ENCODE results near the gene APOE. TPM values are rescaled to one million over a fixed set of nuclear protein-coding genes. Genes with fewer than 3 reads are reported as not detected.
"Not testable (repeated sequence)": the region's sequence is repeated elsewhere in the genome, so short reads cannot be mapped to it uniquely, and the experiment has no call there.

The APOE gene
- total RNA-seq, 1 experiment from 2014 or later = 6.5 TPM

GRCh38 chr19:44893332-44894051, 12.1 kb upstream of the APOE start:
- no peak for DNase-seq
- Histone ChIP-seq H3K9me3 (replicated peaks) (no peaks in the 10 kb centered on the region), H3K27me3 (no peaks in the 10 kb centered on the region), H3K27ac (no peak overlapping the region), H3K4me3 (no peak overlapping the region), H3K36me3 (peaks cover 50% of the 10 kb centered on the region), H3K4me1 (no peaks in the 10 kb centered on the region)

GRCh38 chr19:44894052-44894400, 11.6 kb upstream of the APOE start:
- H3K4me3 ChIP-seq = no peak overlapping the region
- no peak for DNase-seq
- no peak overlapping the region for H3K27ac ChIP-seq
- no peaks in the 10 kb centered on the region for H3K27me3 ChIP-seq
- H3K4me1 ChIP-seq = no peaks in the 10 kb centered on the region
- no peaks in the 10 kb centered on the region for H3K9me3 ChIP-seq (replicated peaks)
- peaks cover 50% of the 10 kb centered on the region for H3K36me3 ChIP-seq

GRCh38 chr19:44894946-44895345, 10.7 kb upstream of the APOE start:
- no peaks in the 10 kb centered on the region for H3K27me3 ChIP-seq
- H3K9me3 ChIP-seq (replicated peaks) = no peaks in the 10 kb centered on the region
- no peak overlapping the region for H3K27ac ChIP-seq
- no peak for DNase-seq
- peaks cover 54% of the 10 kb centered on the region for H3K36me3 ChIP-seq
- H3K4me1 ChIP-seq = no peaks in the 10 kb centered on the region
- H3K4me3 ChIP-seq = no peak overlapping the region

GRCh38 chr19:44897835-44898234, 7.8 kb upstream of the APOE start:
- Histone ChIP-seq H3K27me3 (no peaks in the 10 kb centered on the region), H3K36me3 (peaks cover 78% of the 10 kb centered on the region), H3K4me3 (no peak overlapping the region), H3K9me3 (replicated peaks) (no peaks in the 10 kb centered on the region), H3K27ac (no peak overlapping the region), H3K4me1 (no peaks in the 10 kb centered on the region)
- no peak for DNase-seq

- no peak overlapping the region for H3K27ac ChIP-seq
- H3K36me3 ChIP-seq = peaks cover 53% of the 10 kb centered on the region
- no peaks in the 10 kb centered on the region for H3K27me3 ChIP-seq
- no peaks in the 10 kb centered on the region for H3K9me3 ChIP-seq (replicated peaks)
- H3K4me3 ChIP-seq = no peak overlapping the region
- no peak for DNase-seq
- H3K4me1 ChIP-seq = 0 out of 2 replicates have a peak, but pooled peaks cover 3% of the 10 kb centered on the region
Observed at GRCh38 chr19:44900328-44901244, 5.0 kb upstream of the APOE start.

GRCh38 chr19:44903216-44903601, 2.4 kb upstream of the APOE start:
- no peak overlapping the region for H3K27ac ChIP-seq
- no peaks in the 10 kb centered on the region for H3K9me3 ChIP-seq (replicated peaks)
- H3K27me3 ChIP-seq = no peaks in the 10 kb centered on the region
- peaks cover 31% of the 10 kb centered on the region for H3K36me3 ChIP-seq
- no peak for DNase-seq
- H3K4me1 ChIP-seq = 0 out of 2 replicates have a peak, but pooled peaks cover 3% of the 10 kb centered on the region
- H3K4me3 ChIP-seq = no peak overlapping the region

GRCh38 chr19:44903602-44904425, 1.8 kb upstream of the APOE start:
- Histone ChIP-seq H3K27ac (no peak overlapping the region), H3K36me3 (peaks cover 31% of the 10 kb centered on the region), H3K4me1 (0 out of 2 replicates have a peak, but pooled peaks cover 3% of the 10 kb centered on the region), H3K27me3 (no peaks in the 10 kb centered on the region), H3K9me3 (replicated peaks) (no peaks in the 10 kb centered on the region), H3K4me3 (no peak overlapping the region)
- peak; percentile 56 to 74 for DNase-seq

GRCh38 chr19:44904426-44904994, 1.1 kb upstream of the APOE start:
- Histone ChIP-seq H3K27ac (no peak overlapping the region), H3K4me3 (no peak overlapping the region), H3K4me1 (0 out of 2 replicates have a peak, but pooled peaks cover 3% of the 10 kb centered on the region), H3K27me3 (no peaks in the 10 kb centered on the region), H3K9me3 (replicated peaks) (no peaks in the 10 kb centered on the region), H3K36me3 (peaks cover 26% of the 10 kb centered on the region)
- DNase-seq = no peak

- Histone ChIP-seq H3K4me3 (no peak overlapping the region), H3K36me3 (peaks cover 2% of the 10 kb centered on the region), H3K27ac (no peak overlapping the region), H3K9me3 (replicated peaks) (no peaks in the 10 kb centered on the region), H3K4me1 (peaks cover 6% of the 10 kb centered on the region), H3K27me3 (no peaks in the 10 kb centered on the region)
- no peak for DNase-seq
Observed at GRCh38 chr19:44907613-44908012, 2.0 kb downstream of the APOE start.

GRCh38 chr19:44908074-44908835, 2.7 kb downstream of the APOE start:
- Histone ChIP-seq H3K4me1 (peaks cover 8% of the 10 kb centered on the region), H3K27me3 (no peaks in the 10 kb centered on the region), H3K4me3 (no peak overlapping the region), H3K9me3 (replicated peaks) (no peaks in the 10 kb centered on the region), H3K27ac (no peak overlapping the region), H3K36me3 (no peaks in the 10 kb centered on the region)
- no peak for DNase-seq

GRCh38 chr19:44908836-44909261, 3.3 kb downstream of the APOE start:
- H3K36me3 ChIP-seq = no peaks in the 10 kb centered on the region
- DNase-seq = no peak
- H3K4me3 ChIP-seq = no peak overlapping the region
- H3K27me3 ChIP-seq = no peaks in the 10 kb centered on the region
- H3K27ac ChIP-seq = no peak overlapping the region
- H3K4me1 ChIP-seq = peaks cover 14% of the 10 kb centered on the region
- no peaks in the 10 kb centered on the region for H3K9me3 ChIP-seq (replicated peaks)

GRCh38 chr19:44909775-44910174, 4.2 kb downstream of the APOE start:
- no peak for DNase-seq
- H3K27ac ChIP-seq = no peak overlapping the region
- H3K4me1 ChIP-seq = peaks cover 19% of the 10 kb centered on the region
- no peaks in the 10 kb centered on the region for H3K36me3 ChIP-seq
- H3K9me3 ChIP-seq (replicated peaks) = no peaks in the 10 kb centered on the region
- no peak overlapping the region for H3K4me3 ChIP-seq
- no peaks in the 10 kb centered on the region for H3K27me3 ChIP-seq

GRCh38 chr19:44911896-44912295, 6.3 kb downstream of the APOE start:
- DNase-seq; H3K4me3 ChIP-seq; H3K27me3 ChIP-seq; H3K27ac ChIP-seq; H3K9me3 ChIP-seq (replicated peaks); H3K36me3 ChIP-seq: not testable (repeated sequence)
- peaks cover 16% of the 10 kb centered on the region for H3K4me1 ChIP-seq

- Histone ChIP-seq H3K4me3 (no peak overlapping the region), H3K4me1 (peaks cover 16% of the 10 kb centered on the region), H3K27me3 (no peaks in the 10 kb centered on the region), H3K27ac (no peak overlapping the region), H3K9me3 (replicated peaks) (no peaks in the 10 kb centered on the region), H3K36me3 (no peaks in the 10 kb centered on the region)
- DNase-seq = peak; percentile 79 to 82
Observed at GRCh38 chr19:44912854-44913253, 7.3 kb downstream of the APOE start.

Measured in SJCRH30 (cell line).